GM23338 (cell line): ENCODE results near the gene SLC18B1.

Experiments
- CREB1 ChIP-seq: fragments of 250-450 bp; sonication (Bioruptor Pico); IDR thresholded peaks from 2 replicates; pipeline ENCODE4 v1.5.0; 2020; ENCODE audit warnings: low read depth, mild to moderate bottlenecking, moderate library complexity
- EZH2 ChIP-seq: fragments of 200-600 bp; sonication (generic); IDR thresholded peaks from one replicate; pipeline ENCODE4 v1.8.0; 2017; ENCODE audit warnings: antibody characterized with exemption, mild to moderate bottlenecking, low read depth; ENCODE audit not compliant: unreplicated experiment
- EZH2phosphoT487 ChIP-seq: fragments of 200-600 bp; sonication (generic); IDR thresholded peaks from one replicate; pipeline ENCODE4 v1.8.1; 2018; ENCODE audit warnings: antibody characterized with exemption; ENCODE audit not compliant: unreplicated experiment
- JUNB ChIP-seq: IDR thresholded peaks from one replicate; pipeline ENCODE4 v1.6.1; 2016; ENCODE audit warnings: antibody characterized with exemption; ENCODE audit not compliant: unreplicated experiment
- NANOG ChIP-seq: IDR thresholded peaks from 2 replicates; pipeline ENCODE4 v1.6.1; 2016; ENCODE audit warnings: antibody characterized with exemption, borderline replicate concordance
- POLR2AphosphoS5 ChIP-seq: IDR thresholded peaks from 2 replicates; pipeline ENCODE4 v1.6.1; 2016; ENCODE audit warnings: antibody characterized with exemption, low read depth
- STAT1 ChIP-seq: IDR thresholded peaks from one replicate; pipeline ENCODE4 v1.6.1; 2016; ENCODE audit warnings: antibody characterized with exemption; ENCODE audit not compliant: unreplicated experiment
- ZNF114 ChIP-seq: fragments of 250-450 bp; sonication (Bioruptor Pico); IDR thresholded peaks from 2 replicates; pipeline ENCODE4 v1.5.0; 2020; ENCODE audit warnings: mild to moderate bottlenecking, moderate library complexity
- ZNF331 ChIP-seq: fragments of 250-450 bp; sonication (Bioruptor Pico); IDR thresholded peaks from 2 replicates; pipeline ENCODE4 v1.5.0; 2020; ENCODE audit warnings: low read depth, mild to moderate bottlenecking, moderate library complexity
- TF ChIP-seq, protein P1 (sequence below), 2 experiments: fragments of 200-600 bp in 1 of 2; sonication (generic) in 1 of 2; conservative IDR thresholded peaks; 2 replicates each; pipeline versions ENCODE4 v1.5.1 to v1.6.1; 2016 to 2017; ENCODE audit warnings: antibody characterized with exemption in 2 of 2, low read depth in 2 of 2, mild to moderate bottlenecking in 2 of 2, moderate library complexity in 1 of 2
- TF ChIP-seq, protein P2 (sequence below): IDR thresholded peaks from 2 replicates; pipeline ENCODE4 v1.6.1; 2016; ENCODE audit warnings: antibody characterized with exemption
- TF ChIP-seq, protein P3 (sequence below): IDR thresholded peaks from one replicate; pipeline ENCODE4 v1.6.1; 2018; ENCODE audit warnings: antibody characterized with exemption; ENCODE audit not compliant: unreplicated experiment
- TF ChIP-seq, protein P4 (sequence below): fragments of 250-450 bp; sonication (Bioruptor Pico); IDR thresholded peaks from 2 replicates; pipeline ENCODE4 v1.5.0; 2020; ENCODE audit warnings: mild to moderate bottlenecking, moderate library complexity

DNA sequence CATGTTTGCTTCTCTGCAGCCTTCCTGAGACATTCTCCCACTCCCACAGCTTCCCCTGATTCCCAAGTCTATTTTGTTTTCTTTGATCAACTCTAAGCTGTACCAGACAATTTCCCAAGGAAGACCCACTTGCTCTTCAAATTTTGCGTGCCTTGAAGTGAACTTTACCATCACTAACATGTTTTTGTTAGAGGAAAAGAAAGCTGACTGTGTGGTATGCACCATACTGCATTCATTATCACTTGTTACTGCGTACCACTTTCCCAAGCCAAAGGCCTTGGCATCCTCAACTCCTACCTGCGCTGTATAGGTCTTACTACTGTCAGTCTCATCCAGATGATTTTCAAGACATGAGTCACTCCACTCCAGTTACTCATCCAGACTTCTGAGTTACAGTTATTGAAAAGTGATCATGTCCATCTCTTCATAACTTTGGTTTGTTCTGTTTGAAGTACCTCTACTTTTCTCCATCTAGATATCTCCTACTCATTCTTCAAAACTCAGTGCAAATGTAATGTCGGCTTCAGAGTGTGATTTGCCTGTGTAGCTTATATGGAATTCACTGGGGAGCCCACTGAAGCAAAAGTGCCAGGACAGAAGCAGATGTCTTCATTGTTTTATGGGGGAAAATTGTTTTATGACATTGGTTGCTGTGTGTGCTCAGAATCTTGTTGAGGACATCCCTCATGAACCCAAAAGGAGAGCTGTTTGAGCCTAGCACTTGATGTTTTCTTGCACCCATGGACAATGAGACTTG, 21.1 kb upstream of the SLC18B1 start:
- TF ChIP-seq EZH2phosphoT487 (no peak), ZNF331 (CRISPR knock-in tag) (no peak), CREB1 (CRISPR knock-in tag) (0 out of 2 replicates have a peak, but pooled peaks have one; percentile 6), POLR2AphosphoS5 (peak; percentile 13; the same call in 1 of the 2 replicates), EZH2 (no peak), STAT1 (no peak), JUNB (no peak), NANOG (no peak), ZNF114 (CRISPR knock-in tag) (no peak)
- TF ChIP-seq, protein P1, sequence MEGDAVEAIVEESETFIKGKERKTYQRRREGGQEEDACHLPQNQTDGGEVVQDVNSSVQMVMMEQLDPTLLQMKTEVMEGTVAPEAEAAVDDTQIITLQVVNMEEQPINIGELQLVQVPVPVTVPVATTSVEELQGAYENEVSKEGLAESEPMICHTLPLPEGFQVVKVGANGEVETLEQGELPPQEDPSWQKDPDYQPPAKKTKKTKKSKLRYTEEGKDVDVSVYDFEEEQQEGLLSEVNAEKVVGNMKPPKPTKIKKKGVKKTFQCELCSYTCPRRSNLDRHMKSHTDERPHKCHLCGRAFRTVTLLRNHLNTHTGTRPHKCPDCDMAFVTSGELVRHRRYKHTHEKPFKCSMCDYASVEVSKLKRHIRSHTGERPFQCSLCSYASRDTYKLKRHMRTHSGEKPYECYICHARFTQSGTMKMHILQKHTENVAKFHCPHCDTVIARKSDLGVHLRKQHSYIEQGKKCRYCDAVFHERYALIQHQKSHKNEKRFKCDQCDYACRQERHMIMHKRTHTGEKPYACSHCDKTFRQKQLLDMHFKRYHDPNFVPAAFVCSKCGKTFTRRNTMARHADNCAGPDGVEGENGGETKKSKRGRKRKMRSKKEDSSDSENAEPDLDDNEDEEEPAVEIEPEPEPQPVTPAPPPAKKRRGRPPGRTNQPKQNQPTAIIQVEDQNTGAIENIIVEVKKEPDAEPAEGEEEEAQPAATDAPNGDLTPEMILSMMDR (conservative IDR thresholded peaks at IDR 0.05; ENCODE audit: low read depth in 2 of 2) = no peak
- TF ChIP-seq, protein P2, sequence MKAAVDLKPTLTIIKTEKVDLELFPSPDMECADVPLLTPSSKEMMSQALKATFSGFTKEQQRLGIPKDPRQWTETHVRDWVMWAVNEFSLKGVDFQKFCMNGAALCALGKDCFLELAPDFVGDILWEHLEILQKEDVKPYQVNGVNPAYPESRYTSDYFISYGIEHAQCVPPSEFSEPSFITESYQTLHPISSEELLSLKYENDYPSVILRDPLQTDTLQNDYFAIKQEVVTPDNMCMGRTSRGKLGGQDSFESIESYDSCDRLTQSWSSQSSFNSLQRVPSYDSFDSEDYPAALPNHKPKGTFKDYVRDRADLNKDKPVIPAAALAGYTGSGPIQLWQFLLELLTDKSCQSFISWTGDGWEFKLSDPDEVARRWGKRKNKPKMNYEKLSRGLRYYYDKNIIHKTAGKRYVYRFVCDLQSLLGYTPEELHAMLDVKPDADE = no peak
- TF ChIP-seq, protein P3, sequence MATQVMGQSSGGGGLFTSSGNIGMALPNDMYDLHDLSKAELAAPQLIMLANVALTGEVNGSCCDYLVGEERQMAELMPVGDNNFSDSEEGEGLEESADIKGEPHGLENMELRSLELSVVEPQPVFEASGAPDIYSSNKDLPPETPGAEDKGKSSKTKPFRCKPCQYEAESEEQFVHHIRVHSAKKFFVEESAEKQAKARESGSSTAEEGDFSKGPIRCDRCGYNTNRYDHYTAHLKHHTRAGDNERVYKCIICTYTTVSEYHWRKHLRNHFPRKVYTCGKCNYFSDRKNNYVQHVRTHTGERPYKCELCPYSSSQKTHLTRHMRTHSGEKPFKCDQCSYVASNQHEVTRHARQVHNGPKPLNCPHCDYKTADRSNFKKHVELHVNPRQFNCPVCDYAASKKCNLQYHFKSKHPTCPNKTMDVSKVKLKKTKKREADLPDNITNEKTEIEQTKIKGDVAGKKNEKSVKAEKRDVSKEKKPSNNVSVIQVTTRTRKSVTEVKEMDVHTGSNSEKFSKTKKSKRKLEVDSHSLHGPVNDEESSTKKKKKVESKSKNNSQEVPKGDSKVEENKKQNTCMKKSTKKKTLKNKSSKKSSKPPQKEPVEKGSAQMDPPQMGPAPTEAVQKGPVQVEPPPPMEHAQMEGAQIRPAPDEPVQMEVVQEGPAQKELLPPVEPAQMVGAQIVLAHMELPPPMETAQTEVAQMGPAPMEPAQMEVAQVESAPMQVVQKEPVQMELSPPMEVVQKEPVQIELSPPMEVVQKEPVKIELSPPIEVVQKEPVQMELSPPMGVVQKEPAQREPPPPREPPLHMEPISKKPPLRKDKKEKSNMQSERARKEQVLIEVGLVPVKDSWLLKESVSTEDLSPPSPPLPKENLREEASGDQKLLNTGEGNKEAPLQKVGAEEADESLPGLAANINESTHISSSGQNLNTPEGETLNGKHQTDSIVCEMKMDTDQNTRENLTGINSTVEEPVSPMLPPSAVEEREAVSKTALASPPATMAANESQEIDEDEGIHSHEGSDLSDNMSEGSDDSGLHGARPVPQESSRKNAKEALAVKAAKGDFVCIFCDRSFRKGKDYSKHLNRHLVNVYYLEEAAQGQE = no peak
- TF ChIP-seq, protein P4, sequence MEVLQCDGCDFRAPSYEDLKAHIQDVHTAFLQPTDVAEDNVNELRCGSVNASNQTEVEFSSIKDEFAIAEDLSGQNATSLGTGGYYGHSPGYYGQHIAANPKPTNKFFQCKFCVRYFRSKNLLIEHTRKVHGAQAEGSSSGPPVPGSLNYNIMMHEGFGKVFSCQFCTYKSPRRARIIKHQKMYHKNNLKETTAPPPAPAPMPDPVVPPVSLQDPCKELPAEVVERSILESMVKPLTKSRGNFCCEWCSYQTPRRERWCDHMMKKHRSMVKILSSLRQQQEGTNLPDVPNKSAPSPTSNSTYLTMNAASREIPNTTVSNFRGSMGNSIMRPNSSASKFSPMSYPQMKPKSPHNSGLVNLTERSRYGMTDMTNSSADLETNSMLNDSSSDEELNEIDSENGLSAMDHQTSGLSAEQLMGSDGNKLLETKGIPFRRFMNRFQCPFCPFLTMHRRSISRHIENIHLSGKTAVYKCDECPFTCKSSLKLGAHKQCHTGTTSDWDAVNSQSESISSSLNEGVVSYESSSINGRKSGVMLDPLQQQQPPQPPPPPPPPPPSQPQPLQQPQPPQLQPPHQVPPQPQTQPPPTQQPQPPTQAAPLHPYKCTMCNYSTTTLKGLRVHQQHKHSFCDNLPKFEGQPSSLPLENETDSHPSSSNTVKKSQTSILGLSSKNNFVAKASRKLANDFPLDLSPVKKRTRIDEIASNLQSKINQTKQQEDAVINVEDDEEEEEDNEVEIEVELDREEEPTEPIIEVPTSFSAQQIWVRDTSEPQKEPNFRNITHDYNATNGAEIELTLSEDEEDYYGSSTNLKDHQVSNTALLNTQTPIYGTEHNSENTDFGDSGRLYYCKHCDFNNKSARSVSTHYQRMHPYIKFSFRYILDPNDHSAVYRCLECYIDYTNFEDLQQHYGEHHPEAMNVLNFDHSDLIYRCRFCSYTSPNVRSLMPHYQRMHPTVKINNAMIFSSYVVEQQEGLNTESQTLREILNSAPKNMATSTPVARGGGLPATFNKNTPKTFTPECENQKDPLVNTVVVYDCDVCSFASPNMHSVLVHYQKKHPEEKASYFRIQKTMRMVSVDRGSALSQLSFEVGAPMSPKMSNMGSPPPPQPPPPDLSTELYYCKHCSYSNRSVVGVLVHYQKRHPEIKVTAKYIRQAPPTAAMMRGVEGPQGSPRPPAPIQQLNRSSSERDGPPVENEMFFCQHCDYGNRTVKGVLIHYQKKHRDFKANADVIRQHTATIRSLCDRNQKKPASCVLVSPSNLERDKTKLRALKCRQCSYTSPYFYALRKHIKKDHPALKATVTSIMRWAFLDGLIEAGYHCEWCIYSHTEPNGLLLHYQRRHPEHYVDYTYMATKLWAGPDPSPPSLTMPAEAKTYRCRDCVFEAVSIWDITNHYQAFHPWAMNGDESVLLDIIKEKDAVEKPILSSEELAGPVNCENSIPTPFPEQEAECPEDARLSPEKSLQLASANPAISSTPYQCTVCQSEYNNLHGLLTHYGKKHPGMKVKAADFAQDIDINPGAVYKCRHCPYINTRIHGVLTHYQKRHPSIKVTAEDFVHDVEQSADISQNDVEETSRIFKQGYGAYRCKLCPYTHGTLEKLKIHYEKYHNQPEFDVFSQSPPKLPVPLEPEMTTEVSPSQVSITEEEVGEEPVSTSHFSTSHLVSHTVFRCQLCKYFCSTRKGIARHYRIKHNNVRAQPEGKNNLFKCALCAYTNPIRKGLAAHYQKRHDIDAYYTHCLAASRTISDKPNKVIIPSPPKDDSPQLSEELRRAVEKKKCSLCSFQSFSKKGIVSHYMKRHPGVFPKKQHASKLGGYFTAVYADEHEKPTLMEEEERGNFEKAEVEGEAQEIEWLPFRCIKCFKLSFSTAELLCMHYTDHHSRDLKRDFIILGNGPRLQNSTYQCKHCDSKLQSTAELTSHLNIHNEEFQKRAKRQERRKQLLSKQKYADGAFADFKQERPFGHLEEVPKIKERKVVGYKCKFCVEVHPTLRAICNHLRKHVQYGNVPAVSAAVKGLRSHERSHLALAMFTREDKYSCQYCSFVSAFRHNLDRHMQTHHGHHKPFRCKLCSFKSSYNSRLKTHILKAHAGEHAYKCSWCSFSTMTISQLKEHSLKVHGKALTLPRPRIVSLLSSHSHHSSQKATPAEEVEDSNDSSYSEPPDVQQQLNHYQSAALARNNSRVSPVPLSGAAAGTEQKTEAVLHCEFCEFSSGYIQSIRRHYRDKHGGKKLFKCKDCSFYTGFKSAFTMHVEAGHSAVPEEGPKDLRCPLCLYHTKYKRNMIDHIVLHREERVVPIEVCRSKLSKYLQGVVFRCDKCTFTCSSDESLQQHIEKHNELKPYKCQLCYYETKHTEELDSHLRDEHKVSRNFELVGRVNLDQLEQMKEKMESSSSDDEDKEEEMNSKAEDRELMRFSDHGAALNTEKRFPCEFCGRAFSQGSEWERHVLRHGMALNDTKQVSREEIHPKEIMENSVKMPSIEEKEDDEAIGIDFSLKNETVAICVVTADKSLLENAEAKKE (CRISPR knock-in tag) = no peak
